HCT116 (cell line): ENCODE measurements around the gene SECTM1. TPM values are rescaled to one million over a fixed set of nuclear protein-coding genes. Genes with fewer than 3 reads are reported as not detected.
A peak's percentile ranks its signal among the peaks of the same experiment; 100 is the strongest.

Experiments used
- ATAC-seq: fragments of 200-7000 bp; cut with Tn5 transposase; 2 replicates; pipeline ENCODE4 v1.9.1; 2020; ENCODE audit warnings: mild to moderate bottlenecking, moderate library complexity
- BruUV-seq: library from RNA; stranded (reverse); fragments of 400-500 nt; replicated peaks from 2 replicates; lab custom pipeline; 2021; lab: Mats Ljungman, UMichigan
- CTCF ChIA-PET: fragments of 300-600 bp; sonication (Branson Sonifier 250); formaldehyde crosslinking; loops from one replicate; lab custom pipeline; 2021; ENCODE audit warnings: antibody characterized with exemption; lab: Charles Lee
- POLR2A ChIA-PET: fragments of 300-600, 350-600 bp; sonication (Branson Sonifier 250); formaldehyde crosslinking; loops from one replicate; lab custom pipeline; 2021; ENCODE audit warnings: antibody characterized with exemption; lab: Charles Lee
- RAD21 ChIA-PET, 2 experiments: fragments of 300-600 bp; sonication (Branson Sonifier 250); formaldehyde crosslinking; loops; one replicate each; lab custom pipeline; 2023; ENCODE audit warnings: low total read pairs in 2 of 2; ENCODE audit not compliant: uncharacterized antibody in 2 of 2, unreplicated experiment in 2 of 2, low non-redundant PET in 1 of 2; lab: Charles Lee
- DNase-seq: peaks from one replicate; pipeline ENCODE4 v3.0.0-alpha.2; 2010; ENCODE audit warnings: low read depth, low spot score
- H2AFZ ChIP-seq: fragments of 200-600 bp; shearing (Covaris generic), sonication (generic); 2 replicates; pipeline ENCODE4 v1.6.1; 2017; ENCODE audit warnings: low read depth, mixed run types, mixed read lengths, antibody characterized with exemption, low read length; ENCODE audit not compliant: poor library complexity, severe bottlenecking
- H3K27ac ChIP-seq: 2 replicates; pipeline ENCODE4 v1.5.1; 2012; ENCODE audit warnings: low read depth, low read length
- H3K27me3 ChIP-seq: fragments of 200-600 bp; sonication (generic); 2 replicates; pipeline ENCODE4 v1.6.1; 2016; ENCODE audit warnings: mixed run types, low read length, mixed read lengths; ENCODE audit not compliant: insufficient read depth
- H3K36me3 ChIP-seq, 2 experiments: fragments of 200-500 bp in 1 of 2; fragments of 200-600 bp in 1 of 2; sonication (Bioruptor generic) in 1 of 2; sonication (generic) in 1 of 2; 2 replicates each; pipeline versions ENCODE4 v1.5.1 to v1.6.1; 2014 to 2016; ENCODE audit warnings: low read length in 2 of 2, inconsistent platforms in 1 of 2, mixed read lengths in 1 of 2, mixed run types in 1 of 2; ENCODE audit not compliant: insufficient read depth in 2 of 2, control insufficient read depth in 1 of 2
- H3K4me1 ChIP-seq, 2 experiments: fragments of 200-600 bp in 1 of 2; sonication (generic) in 1 of 2; 2 replicates each; pipeline versions ENCODE4 v1.5.1 to v1.6.1; 2012 to 2017; ENCODE audit warnings: low read length in 2 of 2, inconsistent platforms in 1 of 2, mild to moderate bottlenecking in 1 of 2, mixed read lengths in 1 of 2, mixed run types in 1 of 2, moderate library complexity in 1 of 2; ENCODE audit not compliant: insufficient read depth in 2 of 2, control insufficient read depth in 1 of 2
- H3K4me2 ChIP-seq: fragments of 200-600 bp; sonication (generic); 2 replicates; pipeline ENCODE4 v1.6.1; 2017; ENCODE audit warnings: mixed run types, low read length, mixed read lengths
- H3K4me3 ChIP-seq, 2 experiments: fragments of 200-600 bp in 1 of 2; sonication (generic) in 1 of 2; replicated peaks in 1 of 2; 2 replicates each; pipeline ENCODE4 v1.5.1; 2011 to 2016; ENCODE audit warnings: low read length in 2 of 2, control low read depth in 1 of 2, low read depth in 1 of 2, mild to moderate bottlenecking in 1 of 2, mixed read lengths in 1 of 2, mixed run types in 1 of 2
- H3K79me2 ChIP-seq: fragments of 200-600 bp; sonication (generic); 2 replicates; pipeline ENCODE4 v1.6.1; 2017; ENCODE audit warnings: mild to moderate bottlenecking, mixed run types, low read length, moderate library complexity, mixed read lengths; ENCODE audit not compliant: insufficient read depth
- H3K9ac ChIP-seq: fragments of 200-600 bp; sonication (generic); 2 replicates; pipeline ENCODE4 v1.6.1; 2016; ENCODE audit warnings: low read length, mixed read lengths
- H3K9me2 ChIP-seq: fragments of 200-600 bp; sonication (generic), shearing (Covaris generic); 2 replicates; pipeline ENCODE4 v1.6.1; 2017; ENCODE audit warnings: mixed run types, mild to moderate bottlenecking, moderate library complexity; ENCODE audit not compliant: insufficient read depth
- H3K9me3 ChIP-seq, 2 experiments: fragments of 200-500 bp in 1 of 2; fragments of 200-600 bp in 1 of 2; sonication (Bioruptor generic) in 1 of 2; sonication (generic) in 1 of 2; 2 replicates each; pipeline ENCODE4 v1.6.1; 2014 to 2017; ENCODE audit warnings: low read length in 2 of 2, mixed read lengths in 2 of 2, inconsistent platforms in 1 of 2, low read depth in 1 of 2, mild to moderate bottlenecking in 1 of 2, mixed run types in 1 of 2, moderate library complexity in 1 of 2; ENCODE audit not compliant: control insufficient read depth in 1 of 2, insufficient read depth in 1 of 2
- H4K20me1 ChIP-seq: fragments of 200-600 bp; sonication (generic), shearing (Covaris generic); 2 replicates; pipeline ENCODE4 v1.6.1; 2017; ENCODE audit warnings: mixed run types, mild to moderate bottlenecking, moderate library complexity; ENCODE audit not compliant: insufficient read depth
- EGR1 ChIP-seq: IDR thresholded peaks from 2 replicates; pipeline ENCODE4 v1.6.1; 2012; ENCODE audit warnings: low read depth
- ELF1 ChIP-seq: IDR thresholded peaks from 2 replicates; pipeline ENCODE4 v1.6.1; 2012; ENCODE audit warnings: low read depth, borderline replicate concordance
- EZH2phosphoT487 ChIP-seq: fragments of 200-600 bp; IDR thresholded peaks from 2 replicates; pipeline ENCODE4 v1.6.1; 2018; ENCODE audit warnings: antibody characterized with exemption, borderline replicate concordance
- POLR2A ChIP-seq: IDR thresholded peaks from 2 replicates; pipeline ENCODE4 v1.7.0; 2011; ENCODE audit warnings: borderline replicate concordance; ENCODE audit not compliant: insufficient read depth, insufficient read length; ENCODE audit errors: extremely low read depth
- SP1 ChIP-seq: IDR thresholded peaks from 2 replicates; pipeline ENCODE4 v1.6.1; 2012; ENCODE audit warnings: low read depth
- intact Hi-C: fragments of 100-400 bp; cut with micrococcal nuclease; formaldehyde crosslinking; loops from 2 replicates; pipeline ENCODE4 v1.10.0; 2022
- total RNA-seq: library from RNA; stranded (reverse); gene quantifications from one replicate; pipeline ENCODE4 v1.2.1, GENCODE V29; 2021; ENCODE audit not compliant: unreplicated experiment
- TF ChIP-seq, protein P1 (sequence below): IDR thresholded peaks from 2 replicates; pipeline ENCODE4 v1.6.1; 2011; ENCODE audit warnings: mild to moderate bottlenecking, low read length, moderate library complexity; ENCODE audit not compliant: insufficient replicate concordance; ENCODE audit errors: extremely low read depth
- TF ChIP-seq, protein P2 (sequence below): IDR thresholded peaks from 2 replicates; pipeline ENCODE4 v1.6.1; 2012
- TF ChIP-seq, protein P3 (sequence below), 3 experiments: fragments of 200-600 bp in 1 of 3; sonication (generic) in 1 of 3; IDR thresholded peaks in 2 of 3; conservative IDR thresholded peaks in 1 of 3; 2 replicates each; pipeline ENCODE4 v1.5.1; 2012 to 2017; ENCODE audit warnings: low read depth in 2 of 3, low read length in 2 of 3, antibody characterized with exemption in 1 of 3, borderline replicate concordance in 1 of 3, control low read depth in 1 of 3, mild to moderate bottlenecking in 1 of 3, mixed read lengths in 1 of 3, mixed run types in 1 of 3, moderate library complexity in 1 of 3; ENCODE audit not compliant: insufficient read depth in 1 of 3

The SECTM1 gene
- total RNA-seq, 1 experiment from 2014 or later: 6.8 TPM

DNA sequence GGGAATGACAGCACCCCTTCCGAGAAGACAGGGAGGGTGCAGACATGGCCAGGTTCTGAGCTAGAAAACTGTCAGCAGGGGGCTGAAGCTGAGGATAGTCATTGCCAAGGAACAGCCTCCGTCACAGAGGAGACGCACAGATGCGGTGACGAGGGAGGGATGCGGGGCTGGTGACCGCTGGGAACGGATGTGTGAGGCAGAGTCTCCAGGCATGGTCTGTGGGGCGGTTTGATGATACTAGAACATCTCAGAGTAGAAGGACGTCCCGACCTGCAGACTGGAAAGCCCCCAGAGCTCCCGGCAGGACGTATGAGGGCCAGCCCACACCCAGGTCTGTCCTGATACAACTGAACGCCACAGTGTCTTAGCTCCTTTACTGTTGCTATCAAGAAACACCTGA, 58.2 kb downstream of the SECTM1 start:
- H3K36me3 ChIP-seq: peaks cover 11 to 17% of the 10 kb centered on the region in 2 experiments
- H3K9me2 ChIP-seq: no peaks in the 10 kb centered on the region
- no peak overlapping the region for H3K27ac ChIP-seq
- DNase-seq (no peak), ATAC-seq (no peak)
- H3K4me2 ChIP-seq: no peak overlapping the region
- H3K27me3 ChIP-seq: no peaks in the 10 kb centered on the region
- BruUV-seq: TSS peak; percentile 53
- no peak overlapping the region for H3K9ac ChIP-seq
- peaks cover 10 to 39% of the 10 kb centered on the region in 2 experiments for H3K4me1 ChIP-seq
- H2AFZ ChIP-seq: no peak overlapping the region
- peaks cover 13% of the 10 kb centered on the region; the same call in 1 of the 2 replicates for H4K20me1 ChIP-seq
- RAD21 ChIA-PET: no interaction called here
- CTCF ChIA-PET: no interaction called here
- TF ChIP-seq, protein P1, sequence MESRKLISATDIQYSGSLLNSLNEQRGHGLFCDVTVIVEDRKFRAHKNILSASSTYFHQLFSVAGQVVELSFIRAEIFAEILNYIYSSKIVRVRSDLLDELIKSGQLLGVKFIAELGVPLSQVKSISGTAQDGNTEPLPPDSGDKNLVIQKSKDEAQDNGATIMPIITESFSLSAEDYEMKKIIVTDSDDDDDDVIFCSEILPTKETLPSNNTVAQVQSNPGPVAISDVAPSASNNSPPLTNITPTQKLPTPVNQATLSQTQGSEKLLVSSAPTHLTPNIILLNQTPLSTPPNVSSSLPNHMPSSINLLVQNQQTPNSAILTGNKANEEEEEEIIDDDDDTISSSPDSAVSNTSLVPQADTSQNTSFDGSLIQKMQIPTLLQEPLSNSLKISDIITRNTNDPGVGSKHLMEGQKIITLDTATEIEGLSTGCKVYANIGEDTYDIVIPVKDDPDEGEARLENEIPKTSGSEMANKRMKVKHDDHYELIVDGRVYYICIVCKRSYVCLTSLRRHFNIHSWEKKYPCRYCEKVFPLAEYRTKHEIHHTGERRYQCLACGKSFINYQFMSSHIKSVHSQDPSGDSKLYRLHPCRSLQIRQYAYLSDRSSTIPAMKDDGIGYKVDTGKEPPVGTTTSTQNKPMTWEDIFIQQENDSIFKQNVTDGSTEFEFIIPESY: no peak
- TF ChIP-seq, protein P2, sequence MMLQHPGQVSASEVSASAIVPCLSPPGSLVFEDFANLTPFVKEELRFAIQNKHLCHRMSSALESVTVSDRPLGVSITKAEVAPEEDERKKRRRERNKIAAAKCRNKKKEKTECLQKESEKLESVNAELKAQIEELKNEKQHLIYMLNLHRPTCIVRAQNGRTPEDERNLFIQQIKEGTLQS: no peak
- TF ChIP-seq SP1 (no peak), EZH2phosphoT487 (no peak), POLR2A (no peak), EGR1 (no peak), ELF1 (no peak)
- TF ChIP-seq, protein P3, sequence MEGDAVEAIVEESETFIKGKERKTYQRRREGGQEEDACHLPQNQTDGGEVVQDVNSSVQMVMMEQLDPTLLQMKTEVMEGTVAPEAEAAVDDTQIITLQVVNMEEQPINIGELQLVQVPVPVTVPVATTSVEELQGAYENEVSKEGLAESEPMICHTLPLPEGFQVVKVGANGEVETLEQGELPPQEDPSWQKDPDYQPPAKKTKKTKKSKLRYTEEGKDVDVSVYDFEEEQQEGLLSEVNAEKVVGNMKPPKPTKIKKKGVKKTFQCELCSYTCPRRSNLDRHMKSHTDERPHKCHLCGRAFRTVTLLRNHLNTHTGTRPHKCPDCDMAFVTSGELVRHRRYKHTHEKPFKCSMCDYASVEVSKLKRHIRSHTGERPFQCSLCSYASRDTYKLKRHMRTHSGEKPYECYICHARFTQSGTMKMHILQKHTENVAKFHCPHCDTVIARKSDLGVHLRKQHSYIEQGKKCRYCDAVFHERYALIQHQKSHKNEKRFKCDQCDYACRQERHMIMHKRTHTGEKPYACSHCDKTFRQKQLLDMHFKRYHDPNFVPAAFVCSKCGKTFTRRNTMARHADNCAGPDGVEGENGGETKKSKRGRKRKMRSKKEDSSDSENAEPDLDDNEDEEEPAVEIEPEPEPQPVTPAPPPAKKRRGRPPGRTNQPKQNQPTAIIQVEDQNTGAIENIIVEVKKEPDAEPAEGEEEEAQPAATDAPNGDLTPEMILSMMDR (IDR thresholded peaks at IDR 0.05 in 2 of 3, conservative IDR thresholded peaks at IDR 0.05 in 1 of 3; ENCODE audit: borderline replicate concordance in 1 of 3, insufficient read depth in 1 of 3, low read depth in 2 of 3, low read length in 2 of 3): no peak
- peaks cover 28% of the 10 kb centered on the region for H3K79me2 ChIP-seq
- no peaks in the 10 kb centered on the region for H3K9me3 ChIP-seq
- POLR2A ChIA-PET: interaction anchor here (1.3 to 2.4 kb wide), 3 partner anchors 10 to 17 kb away, joined by 3 to 11 read pairs (median 3); no protein-coding TSS in a partner anchor
- H3K4me3 ChIP-seq: no peak overlapping the region
- intact Hi-C loops: no loop called here
